Kidney (tissue), 14 donors: ENCODE data around the gene CLP1. TPM values are rescaled to one million over a fixed set of nuclear protein-coding genes. Genes with fewer than 3 reads are reported as not detected.

Experiments
- DNase-seq, 5 donors: peaks; one replicate each; pipeline ENCODE4 v3.0.0-alpha.2; 2013 to 2020
- FAIRE-seq: peaks from 2 replicates; lab custom pipeline; 2012; peaks lifted over from hg19 to GRCh38; lab: Jason Lieb, UNC
- H3K27ac ChIP-seq, 2 donors: one replicate each; pipeline ENCODE4 v1.7.0; 2013; ENCODE audit warnings: low read depth in 2 of 2, low read length in 2 of 2, inconsistent platforms in 1 of 2
- H3K27me3 ChIP-seq: one replicate; pipeline ENCODE4 v1.7.1; 2013; ENCODE audit warnings: low read length, inconsistent platforms; ENCODE audit not compliant: control insufficient read depth, insufficient read depth
- H3K36me3 ChIP-seq, 3 donors: one replicate each; pipeline versions ENCODE4 v1.7.0 to v1.7.1; 2013; ENCODE audit warnings: low read length in 3 of 3, control low read depth in 1 of 3, inconsistent platforms in 1 of 3; ENCODE audit not compliant: insufficient read depth in 3 of 3, control insufficient read depth in 2 of 3
- H3K4me1 ChIP-seq, 3 donors: one replicate each; pipeline versions ENCODE4 v1.7.0 to v1.7.1; 2013; ENCODE audit warnings: low read length in 3 of 3, inconsistent platforms in 1 of 3, low read depth in 1 of 3; ENCODE audit not compliant: control insufficient read depth in 2 of 3, insufficient read depth in 2 of 3
- H3K4me3 ChIP-seq, 3 donors: one replicate each; pipeline versions ENCODE4 v1.7.0 to v1.8.1; 2013; ENCODE audit warnings: low read length in 3 of 3, control low read depth in 1 of 3, inconsistent platforms in 1 of 3
- H3K9ac ChIP-seq, 3 donors: one replicate each; pipeline versions ENCODE4 v1.7.0 to v1.7.1; 2013; ENCODE audit warnings: low read length in 3 of 3, control low read depth in 1 of 3, inconsistent platforms in 1 of 3
- H3K9me3 ChIP-seq, 3 donors: one replicate each; pipeline versions ENCODE4 v1.7.0 to v1.7.1; 2013; ENCODE audit warnings: low read length in 3 of 3, control low read depth in 1 of 3, inconsistent platforms in 1 of 3; ENCODE audit not compliant: control insufficient read depth in 2 of 3, insufficient read depth in 1 of 3
- CTCF ChIP-seq: IDR thresholded peaks from 3 replicates; pipeline ENCODE4 v1.5.1; 2012; ENCODE audit warnings: mild to moderate bottlenecking, moderate library complexity, borderline replicate concordance; ENCODE audit not compliant: insufficient read depth; ENCODE audit errors: extremely low read depth
- intact Hi-C: fragments of 100-400 bp; cut with DNase I; formaldehyde crosslinking; loops from one replicate; pipeline ENCODE4 v1.11.1; 2022
- polyA plus RNA-seq: library from polyadenylated mRNA; stranded (reverse); fragments of 350-450 nt; fragmentation: Illumina TruSeq; extraction: RNeasy Lipid Tissue Mini Kit (QIAGEN cat#74804); gene quantifications from one replicate; pipeline ENCODE4 v1.2.3, GENCODE V29; 2014; ENCODE audit warnings: low read depth, low replicate concordance; ENCODE audit not compliant: insufficient read depth
- total RNA-seq: library from RNA; stranded (reverse); fragmentation: NEBNext Ultra II Directional; extraction: Animal tissue kit (Norgen Biotek cat#: 25700); gene quantifications from one replicate; pipeline ENCODE4 v1.2.1, GENCODE V29; 2021
- donor health status: control.
- donor health status: control.
- donor health status: control.
- donor health status: control.
- donor health status: control.
- donor health status: DM: yes; HTN: yes; CAD: no.
- donor health status: Normal renal cell carcinoma (clear cell type).

CLP1 gene
- total and polyA plus RNA-seq, 2 donors from 2014 or later, result 8.5 to 12.2 TPM

GRCh38 chr11:57643802-57644201 lies 13.8 kb upstream of the CLP1 start:
- H3K27ac ChIP-seq, result no peak overlapping the region
- no peaks in the 10 kb centered on the region for H3K9me3 ChIP-seq
- intact Hi-C loops, result loop anchor here (5.0 kb wide), 1 partner anchor 187 kb away; no protein-coding TSS in a partner anchor
- peaks cover 0 to 27% (median 5%) of the 10 kb centered on the region in 3 donors for H3K4me1 ChIP-seq
- no peak overlapping the region for H3K9ac ChIP-seq
- no peaks in the 10 kb centered on the region for H3K27me3 ChIP-seq
- TF ChIP-seq CTCF, result no peak
- no peak overlapping the region for H3K4me3 ChIP-seq
- FAIRE-seq (no peak), DNase-seq (no peak)
- H3K36me3 ChIP-seq, result no peaks in the 10 kb centered on the region

- peak; percentile 67 for TF ChIP-seq CTCF
- no peak overlapping the region for H3K27ac ChIP-seq
- intact Hi-C loops, result loop anchor here (5.0 kb wide), 1 partner anchor 188 kb away; no protein-coding TSS in a partner anchor
- peaks cover 1% of the 10 kb centered on the region for H3K27me3 ChIP-seq
- H3K9ac ChIP-seq, result peak overlapping the region in 1 of 3 donors; percentile 16
- no peak for FAIRE-seq
- no peaks in the 10 kb centered on the region for H3K9me3 ChIP-seq
- peaks cover under 1 to 27% (median 5%) of the 10 kb centered on the region in 3 donors for H3K4me1 ChIP-seq
- no peaks in the 10 kb centered on the region for H3K36me3 ChIP-seq
- no peak overlapping the region for H3K4me3 ChIP-seq
- DNase-seq, result peak; percentile 84 to 92 (median 91)
Measured at GRCh38 chr11:57644748-57645688, 12.5 kb upstream of the CLP1 start.

GRCh38 chr11:57645689-57646085 lies 11.9 kb upstream of the CLP1 start:
- no peak overlapping the region for H3K9ac ChIP-seq
- H3K36me3 ChIP-seq, result no peaks in the 10 kb centered on the region
- H3K4me3 ChIP-seq, result no peak overlapping the region
- H3K9me3 ChIP-seq, result no peaks in the 10 kb centered on the region
- intact Hi-C loops, result no loop called here
- H3K27ac ChIP-seq, result no peak overlapping the region
- peaks cover 3 to 28% (median 5%) of the 10 kb centered on the region in 3 donors for H3K4me1 ChIP-seq
- DNase-seq (peak in 2 of 5 donors; percentile 42 to 68), FAIRE-seq (no peak)
- no peak for TF ChIP-seq CTCF
- H3K27me3 ChIP-seq, result peaks cover 5% of the 10 kb centered on the region
